GM12878 (cell line): ENCODE data around the gene TSR1.

ENCODE experiments used
- CTCF ChIP-seq, 3 experiments: IDR thresholded peaks in 2 of 3; conservative IDR thresholded peaks in 1 of 3; 2 replicates each; pipeline ENCODE4 v1.5.1; 2011; ENCODE audit warnings: low read depth in 3 of 3, low read length in 3 of 3, mild to moderate bottlenecking in 3 of 3, control low read depth in 2 of 3, moderate library complexity in 2 of 3, inconsistent platforms in 1 of 3, mixed read lengths in 1 of 3; ENCODE audit not compliant: control insufficient read depth in 2 of 3, insufficient read depth in 1 of 3; ENCODE audit errors: extremely low read depth in 1 of 3
- E2F4 ChIP-seq: IDR thresholded peaks from 2 replicates; pipeline ENCODE4 v1.6.1; 2012; ENCODE audit warnings: low read depth, low read length, improper control_type of control experiment
- FOXM1 ChIP-seq: IDR thresholded peaks from 2 replicates; pipeline ENCODE4 v1.6.1; 2012; ENCODE audit warnings: low read depth, mild to moderate bottlenecking, inconsistent platforms, low read length, moderate library complexity
- NR2C1 ChIP-seq: fragments of 450-650 bp; IDR thresholded peaks from 2 replicates; pipeline ENCODE4 v1.6.1; 2017; ENCODE audit warnings: antibody characterized with exemption, mild to moderate bottlenecking, moderate library complexity
- NR2F1 ChIP-seq: fragments of 450-650 bp; conservative IDR thresholded peaks from 2 replicates; pipeline ENCODE4 v1.6.1; 2017; ENCODE audit warnings: mild to moderate bottlenecking
- SIN3A ChIP-seq: IDR thresholded peaks from 2 replicates; pipeline ENCODE4 v1.6.1; 2012; ENCODE audit warnings: low read depth, low read length, improper control_type of control experiment
- ZZZ3 ChIP-seq: IDR thresholded peaks from 2 replicates; pipeline ENCODE4 v1.6.1; 2011; ENCODE audit warnings: low read depth; ENCODE audit not compliant: control insufficient read depth, insufficient read length
- TF ChIP-seq, protein P1 (sequence below): IDR thresholded peaks from 2 replicates; pipeline ENCODE4 v1.6.1; 2012; ENCODE audit warnings: low read depth, low read length, improper control_type of control experiment

DNA sequence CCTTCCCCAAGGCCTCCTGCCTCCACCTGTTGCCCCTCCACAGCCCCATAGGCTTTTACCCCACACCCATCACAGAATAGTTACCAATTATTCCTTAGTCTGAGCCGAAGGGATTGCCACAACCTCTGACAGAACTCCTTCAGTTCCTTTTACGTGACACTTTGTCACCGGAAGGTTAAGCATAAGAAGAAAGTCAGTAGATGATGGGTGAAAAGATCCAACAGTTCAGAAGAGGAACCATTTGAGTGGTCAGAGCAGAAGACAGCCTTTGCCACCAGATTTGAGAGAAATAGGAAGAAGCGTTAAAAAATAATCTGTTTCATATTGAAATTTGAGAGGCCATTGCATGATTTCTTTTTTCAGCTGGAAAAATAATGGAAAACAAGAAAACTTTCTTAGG, 31.3 kb downstream of the TSR1 start:
- TF ChIP-seq NR2F1: no peak
- no peak for TF ChIP-seq CTCF (IDR thresholded peaks at IDR 0.05 in 2 of 3, conservative IDR thresholded peaks at IDR 0.05 in 1 of 3; ENCODE audit: control insufficient read depth in 2 of 3, extremely low read depth in 1 of 3, insufficient read depth in 1 of 3, low read depth in 3 of 3, low read length in 3 of 3)
- TF ChIP-seq FOXM1: no peak
- no peak for TF ChIP-seq SIN3A
- TF ChIP-seq, protein P1, sequence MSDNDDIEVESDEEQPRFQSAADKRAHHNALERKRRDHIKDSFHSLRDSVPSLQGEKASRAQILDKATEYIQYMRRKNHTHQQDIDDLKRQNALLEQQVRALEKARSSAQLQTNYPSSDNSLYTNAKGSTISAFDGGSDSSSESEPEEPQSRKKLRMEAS: no peak
- TF ChIP-seq E2F4: no peak
- no peak for TF ChIP-seq NR2C1
- TF ChIP-seq ZZZ3: no peak
